ENCODE data around the gene BECN2.

BECN2 gene

GRCh38 chr1:241957692-241958494 lies at the start of gene BECN2:
Gene BECN2 (plus strand): TSS chr1:241957767. CDS start chr1:241957767, 0 bp downstream.
- no peak within 1 kb of the TSS for H3K27ac Mint-ChIP-seq
- H3K36me3 Mint-ChIP-seq: no peaks in the 10 kb centered on the region
- H3K4me1 Mint-ChIP-seq: no peaks in the 10 kb centered on the region
- no peak within 1 kb of the TSS for H3K4me3 Mint-ChIP-seq
- H3K9me3 Mint-ChIP-seq: no peaks in the 10 kb centered on the region
- peak; percentile 28 for ATAC-seq
- H3K27me3 Mint-ChIP-seq: peaks cover 23% of the 10 kb centered on the region

- H3K9me3 Mint-ChIP-seq: peaks cover 3% of the 10 kb centered on the region
- no peak overlapping the region for H3K4me3 Mint-ChIP-seq
- peaks cover 4% of the 10 kb centered on the region for H3K36me3 Mint-ChIP-seq
- H3K27ac Mint-ChIP-seq: no peak overlapping the region
- H3K4me1 Mint-ChIP-seq: no peaks in the 10 kb centered on the region
- ATAC-seq: no peak
- no peaks in the 10 kb centered on the region for H3K27me3 Mint-ChIP-seq
Measured at GRCh38 chr1:241916196-241916595, 41.4 kb upstream of the BECN2 start.

- peak; percentile 18 for ATAC-seq
- peaks cover 3% of the 10 kb centered on the region for H3K9me3 Mint-ChIP-seq
- H3K27ac Mint-ChIP-seq: no peak overlapping the region
- H3K4me3 Mint-ChIP-seq: no peak overlapping the region
- no peaks in the 10 kb centered on the region for H3K27me3 Mint-ChIP-seq
- no peaks in the 10 kb centered on the region for H3K4me1 Mint-ChIP-seq
- peaks cover 4% of the 10 kb centered on the region for H3K36me3 Mint-ChIP-seq
Measured at GRCh38 chr1:241917487-241917886, 40.1 kb upstream of the BECN2 start.

GRCh38 chr1:241918879-241919278 lies 38.7 kb upstream of the BECN2 start:
- Mint-ChIP-seq H3K4me1 (no peaks in the 10 kb centered on the region), H3K9me3 (peaks cover 3% of the 10 kb centered on the region), H3K4me3 (no peak overlapping the region), H3K27me3 (no peaks in the 10 kb centered on the region), H3K27ac (no peak overlapping the region), H3K36me3 (peaks cover 4% of the 10 kb centered on the region)
- ATAC-seq: no peak

- no peaks in the 10 kb centered on the region for H3K4me1 Mint-ChIP-seq
- H3K27ac Mint-ChIP-seq: no peak overlapping the region
- no peak for ATAC-seq
- no peaks in the 10 kb centered on the region for H3K9me3 Mint-ChIP-seq
- H3K27me3 Mint-ChIP-seq: no peaks in the 10 kb centered on the region
- no peaks in the 10 kb centered on the region for H3K36me3 Mint-ChIP-seq
- no peak overlapping the region for H3K4me3 Mint-ChIP-seq
Measured at GRCh38 chr1:241924080-241924808, 33.3 kb upstream of the BECN2 start.

GRCh38 chr1:241926141-241926540 lies 31.4 kb upstream of the BECN2 start:
- Mint-ChIP-seq H3K27me3 (no peaks in the 10 kb centered on the region), H3K4me1 (no peaks in the 10 kb centered on the region), H3K9me3 (no peaks in the 10 kb centered on the region), H3K4me3 (no peak overlapping the region), H3K27ac (no peak overlapping the region), H3K36me3 (no peaks in the 10 kb centered on the region)
- ATAC-seq: no peak

- no peak overlapping the region for H3K27ac Mint-ChIP-seq
- H3K36me3 Mint-ChIP-seq: no peaks in the 10 kb centered on the region
- H3K4me1 Mint-ChIP-seq: no peaks in the 10 kb centered on the region
- ATAC-seq: no peak
- H3K4me3 Mint-ChIP-seq: no peak overlapping the region
- no peaks in the 10 kb centered on the region for H3K9me3 Mint-ChIP-seq
- H3K27me3 Mint-ChIP-seq: no peaks in the 10 kb centered on the region
Measured at GRCh38 chr1:241927321-241927720, 30.2 kb upstream of the BECN2 start.

- H3K4me1 Mint-ChIP-seq: no peaks in the 10 kb centered on the region
- H3K36me3 Mint-ChIP-seq: no peaks in the 10 kb centered on the region
- H3K27me3 Mint-ChIP-seq: no peaks in the 10 kb centered on the region
- H3K27ac Mint-ChIP-seq: no peak overlapping the region
- no peaks in the 10 kb centered on the region for H3K9me3 Mint-ChIP-seq
- no peak overlapping the region for H3K4me3 Mint-ChIP-seq
- ATAC-seq: peak; percentile 45
Measured at GRCh38 chr1:241932845-241933244, 24.7 kb upstream of the BECN2 start.

- Mint-ChIP-seq H3K4me1 (no peaks in the 10 kb centered on the region), H3K27me3 (no peaks in the 10 kb centered on the region), H3K27ac (no peak overlapping the region), H3K36me3 (no peaks in the 10 kb centered on the region), H3K9me3 (peaks cover 4% of the 10 kb centered on the region), H3K4me3 (no peak overlapping the region)
- ATAC-seq: no peak
Measured at GRCh38 chr1:241934201-241934848, 23.2 kb upstream of the BECN2 start.

- Mint-ChIP-seq H3K36me3 (no peaks in the 10 kb centered on the region), H3K27ac (no peak overlapping the region), H3K4me1 (no peaks in the 10 kb centered on the region), H3K9me3 (peaks cover 4% of the 10 kb centered on the region), H3K27me3 (no peaks in the 10 kb centered on the region), H3K4me3 (no peak overlapping the region)
- ATAC-seq: no peak
Measured at GRCh38 chr1:241934866-241935265, 22.7 kb upstream of the BECN2 start.

GRCh38 chr1:241939798-241940197 lies 17.8 kb upstream of the BECN2 start:
- Mint-ChIP-seq H3K36me3 (no peaks in the 10 kb centered on the region), H3K27ac (no peak overlapping the region), H3K27me3 (no peaks in the 10 kb centered on the region), H3K4me3 (no peak overlapping the region), H3K9me3 (peaks cover 4% of the 10 kb centered on the region), H3K4me1 (no peaks in the 10 kb centered on the region)
- ATAC-seq: no peak

- Mint-ChIP-seq H3K4me3 (no peak overlapping the region), H3K27ac (no peak overlapping the region), H3K4me1 (no peaks in the 10 kb centered on the region), H3K36me3 (no peaks in the 10 kb centered on the region), H3K9me3 (peaks cover 4% of the 10 kb centered on the region), H3K27me3 (no peaks in the 10 kb centered on the region)
- ATAC-seq: no peak
Measured at GRCh38 chr1:241942738-241943137, 14.8 kb upstream of the BECN2 start.

- Mint-ChIP-seq H3K36me3 (no peaks in the 10 kb centered on the region), H3K4me1 (no peaks in the 10 kb centered on the region), H3K27ac (no peak overlapping the region), H3K9me3 (no peaks in the 10 kb centered on the region), H3K27me3 (no peaks in the 10 kb centered on the region), H3K4me3 (no peak overlapping the region)
- no peak for ATAC-seq
Measured at GRCh38 chr1:241944300-241944699, 13.3 kb upstream of the BECN2 start.

GRCh38 chr1:241947354-241947753 lies 10.2 kb upstream of the BECN2 start:
- Mint-ChIP-seq H3K4me1 (no peaks in the 10 kb centered on the region), H3K4me3 (no peak overlapping the region), H3K36me3 (no peaks in the 10 kb centered on the region), H3K27me3 (no peaks in the 10 kb centered on the region), H3K9me3 (no peaks in the 10 kb centered on the region), H3K27ac (no peak overlapping the region)
- ATAC-seq: no peak

GRCh38 chr1:241950390-241950789 lies 7.2 kb upstream of the BECN2 start:
- no peaks in the 10 kb centered on the region for H3K9me3 Mint-ChIP-seq
- ATAC-seq: no peak
- no peak overlapping the region for H3K27ac Mint-ChIP-seq
- no peaks in the 10 kb centered on the region for H3K36me3 Mint-ChIP-seq
- H3K4me1 Mint-ChIP-seq: no peaks in the 10 kb centered on the region
- H3K4me3 Mint-ChIP-seq: no peak overlapping the region
- peaks cover 9% of the 10 kb centered on the region for H3K27me3 Mint-ChIP-seq
